NCI-H1694 (cell line): ENCODE data around the gene TBC1D22A.
A peak's percentile ranks its signal among the peaks of the same experiment; 100 is the strongest.
"Not testable (repeated sequence)": the region's sequence is repeated elsewhere in the genome, so short reads cannot be mapped to it uniquely, and the experiment has no call there.

ENCODE experiments used
- DNase-seq: peaks from one replicate; lab custom pipeline; 2025; lab: John Stamatoyannopoulos, UW

The TBC1D22A gene

GRCh38 chr22:47139790-47140119, 377.3 kb downstream of the TBC1D22A start:
- DNase-seq: no peak

- not testable (repeated sequence) for DNase-seq
These were observed 378.5 kb downstream of the TBC1D22A start for GRCh38 chr22:47140975-47141374.

- DNase-seq: no peak
These were observed 380.1 kb downstream of the TBC1D22A start for GRCh38 chr22:47142427-47143046.

- no peak for DNase-seq
These were observed 380.9 kb downstream of the TBC1D22A start for GRCh38 chr22:47143249-47143938.

- DNase-seq: no peak
These were observed 381.8 kb downstream of the TBC1D22A start for GRCh38 chr22:47144076-47144765.

GRCh38 chr22:47144791-47145425, 382.5 kb downstream of the TBC1D22A start:
- DNase-seq: no peak

GRCh38 chr22:47145883-47146282, 383.4 kb downstream of the TBC1D22A start:
- DNase-seq: no peak

GRCh38 chr22:47146391-47146790, 383.9 kb downstream of the TBC1D22A start:
- no peak for DNase-seq

- DNase-seq: no peak
These were observed 384.5 kb downstream of the TBC1D22A start for GRCh38 chr22:47146941-47147340.

- DNase-seq: no peak
These were observed 385.1 kb downstream of the TBC1D22A start for GRCh38 chr22:47147572-47147971.

GRCh38 chr22:47148510-47148909, 386.1 kb downstream of the TBC1D22A start:
- DNase-seq: no peak

GRCh38 chr22:47148956-47149728, 386.7 kb downstream of the TBC1D22A start:
- DNase-seq: no peak

- no peak for DNase-seq
These were observed 387.5 kb downstream of the TBC1D22A start for GRCh38 chr22:47149976-47150375.

- no peak for DNase-seq
These were observed 388.0 kb downstream of the TBC1D22A start for GRCh38 chr22:47150426-47150825.

GRCh38 chr22:47151064-47151463, 388.6 kb downstream of the TBC1D22A start:
- no peak for DNase-seq

GRCh38 chr22:47151490-47151889, 389.0 kb downstream of the TBC1D22A start:
- DNase-seq: no peak

GRCh38 chr22:47152236-47152635, 389.8 kb downstream of the TBC1D22A start:
- DNase-seq: no peak

GRCh38 chr22:47152938-47153337, 390.5 kb downstream of the TBC1D22A start:
- DNase-seq: no peak

- DNase-seq: no peak
These were observed 391.5 kb downstream of the TBC1D22A start for GRCh38 chr22:47153854-47154525.

- DNase-seq: peak; percentile 47
These were observed 392.2 kb downstream of the TBC1D22A start for GRCh38 chr22:47154621-47155081.

GRCh38 chr22:47155131-47155885, 392.9 kb downstream of the TBC1D22A start:
- no peak for DNase-seq
